Stimulated activated CD8-positive, alpha-beta memory T cell treated with anti-CD3 and anti-CD28 coated beads, Interleukin-12 subunit alpha, Interleukin-12 subunit beta, amount 100 ng/mL, for 1 hour (primary cell): ENCODE results near the gene PRODH2.
"Not testable (repeated sequence)": the region's sequence is repeated elsewhere in the genome, so short reads cannot be mapped to it uniquely, and the experiment has no call there.

ENCODE experiments used
- DNase-seq: peaks from one replicate; pipeline ENCODE4 v3.0.0-alpha.2; 2020; ENCODE audit warnings: low read depth

Gene PRODH2

GRCh38 chr19:35842666-35843272, 30.1 kb upstream of the PRODH2 start:
- no peak for DNase-seq

GRCh38 chr19:35841961-35842595, 29.4 kb upstream of the PRODH2 start:
- no peak for DNase-seq

GRCh38 chr19:35836096-35836495, 23.5 kb upstream of the PRODH2 start:
- not testable (repeated sequence) for DNase-seq

GRCh38 chr19:35833972-35834371, 21.3 kb upstream of the PRODH2 start:
- no peak for DNase-seq

GRCh38 chr19:35832054-35832453, 19.4 kb upstream of the PRODH2 start:
- DNase-seq = no peak

- DNase-seq = no peak
These were observed 18.3 kb upstream of the PRODH2 start for GRCh38 chr19:35830986-35831385.

GRCh38 chr19:35828692-35829301, 16.2 kb upstream of the PRODH2 start:
- no peak for DNase-seq

- DNase-seq = no peak
These were observed 11.5 kb upstream of the PRODH2 start for GRCh38 chr19:35824150-35824549.

- no peak for DNase-seq
These were observed 9.9 kb upstream of the PRODH2 start for GRCh38 chr19:35822579-35822978.

- DNase-seq = no peak
These were observed 5.8 kb upstream of the PRODH2 start for GRCh38 chr19:35818445-35818844.

GRCh38 chr19:35816846-35817245, 4.2 kb upstream of the PRODH2 start:
- no peak for DNase-seq

- no peak for DNase-seq
These were observed 3.6 kb upstream of the PRODH2 start for GRCh38 chr19:35816262-35816661.

- no peak for DNase-seq
These were observed 622 bp upstream of the PRODH2 start for GRCh38 chr19:35813043-35813890.

GRCh38 chr19:35811317-35812219, 1.1 kb downstream of the PRODH2 start:
- no peak for DNase-seq

GRCh38 chr19:35807633-35808032, 5.0 kb downstream of the PRODH2 start:
- DNase-seq = no peak

- DNase-seq = no peak
These were observed 6.0 kb downstream of the PRODH2 start for GRCh38 chr19:35806597-35806996.

- DNase-seq = no peak
These were observed 7.0 kb downstream of the PRODH2 start for GRCh38 chr19:35805526-35806102.

GRCh38 chr19:35801828-35802227, 10.8 kb downstream of the PRODH2 start:
- no peak for DNase-seq

GRCh38 chr19:35797663-35798062, 15.0 kb downstream of the PRODH2 start:
- DNase-seq = no peak

GRCh38 chr19:35796645-35797542, 15.8 kb downstream of the PRODH2 start:
- no peak for DNase-seq
